GM21576 (cell line): ENCODE measurements around the gene SSB.
"Not testable (repeated sequence)": the region's sequence is repeated elsewhere in the genome, so short reads cannot be mapped to it uniquely, and the experiment has no call there.

Source experiments
- ATAC-seq: cut with Tn5 transposase; IDR thresholded peaks from one replicate; pipeline ENCODE4 v1.9.1; 2021; ENCODE audit warnings: mild to moderate bottlenecking, moderate library complexity; ENCODE audit not compliant: unreplicated experiment

SSB gene

DNA sequence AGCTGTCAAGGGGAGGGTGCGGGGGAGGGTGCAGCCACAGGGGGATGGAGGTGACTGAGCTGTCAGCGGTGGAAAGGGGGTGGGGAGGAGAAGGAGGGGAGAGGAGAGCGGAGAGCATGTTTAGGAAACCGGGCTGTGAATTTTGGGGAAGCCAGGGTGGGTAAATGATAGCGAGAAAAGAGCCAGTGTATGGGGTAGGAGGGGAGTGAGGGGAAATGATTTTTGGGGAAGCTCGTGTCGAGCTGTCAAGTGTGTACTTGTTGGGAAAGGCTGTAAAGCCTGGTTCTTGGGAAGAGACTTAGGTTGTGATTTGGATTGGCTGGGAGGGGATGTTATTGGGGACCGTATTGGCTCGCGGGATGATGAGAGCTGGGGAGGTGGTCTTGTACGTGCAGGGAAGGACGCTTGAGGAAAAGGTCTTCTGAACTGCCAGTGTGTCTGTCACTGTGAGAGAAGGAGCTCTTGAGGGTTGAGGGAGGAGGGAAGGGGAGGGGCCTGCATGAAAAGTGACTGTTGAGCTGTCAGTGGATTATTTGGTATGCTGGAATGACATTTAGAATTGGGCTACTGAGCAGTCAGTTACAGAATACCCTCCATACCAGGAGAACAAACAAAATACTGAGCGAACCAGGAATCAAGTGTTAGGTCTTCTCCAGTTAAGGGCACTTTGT is 29.6 kb downstream of the SSB start:
- ATAC-seq = no peak

DNA sequence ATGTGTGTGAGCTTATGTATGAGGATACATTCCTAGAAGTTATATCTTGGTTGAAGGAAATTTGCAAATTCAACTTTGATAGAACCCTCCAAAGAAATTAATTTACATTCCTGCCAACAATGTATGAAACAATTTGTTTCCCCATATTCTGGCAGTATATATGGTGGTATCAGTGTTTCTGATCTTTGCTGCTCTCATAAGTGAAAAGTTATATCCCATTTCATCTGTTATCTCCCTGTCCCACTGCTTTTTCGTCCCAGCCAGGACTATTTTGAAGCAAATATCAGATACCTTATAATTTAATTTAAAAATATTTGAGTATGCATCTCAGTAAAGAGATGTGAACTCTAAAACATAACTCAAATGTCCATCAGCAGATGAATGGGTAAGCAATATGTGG is 35.7 kb downstream of the SSB start:
- no peak for ATAC-seq

DNA sequence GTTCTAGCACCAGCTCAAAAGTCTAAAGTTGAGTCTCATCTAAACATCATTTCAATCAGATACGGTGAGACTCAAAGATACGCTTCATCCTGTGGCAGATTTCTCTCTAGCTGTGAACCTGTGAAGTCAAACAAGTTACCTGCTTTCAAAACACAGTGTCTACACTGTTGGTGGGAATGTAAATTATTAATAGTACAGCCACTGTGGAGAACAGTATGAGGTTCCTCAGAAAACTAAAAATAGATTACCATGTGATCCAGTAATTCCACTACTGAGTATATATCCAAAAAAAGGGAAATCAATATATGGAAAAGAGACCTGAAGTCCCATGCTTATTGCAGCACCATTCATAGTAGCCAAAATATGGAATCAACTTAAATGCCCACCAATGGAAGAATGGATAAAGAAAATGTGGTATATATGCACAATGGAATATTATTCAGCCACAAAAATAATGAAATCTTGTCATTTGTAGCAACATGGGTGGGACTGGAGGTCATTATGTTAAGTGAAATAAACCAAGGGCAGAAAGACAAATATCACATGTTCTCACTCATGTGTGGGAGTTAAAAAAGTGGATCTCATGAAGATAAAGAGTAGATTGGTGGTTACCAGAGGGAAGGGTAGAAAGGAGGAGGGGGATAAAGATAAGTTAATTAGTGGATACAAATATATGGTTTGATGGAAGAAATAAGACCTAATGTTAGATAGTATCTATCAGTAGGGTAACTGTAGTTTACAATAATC is 40.2 kb downstream of the SSB start:
- ATAC-seq = no peak

DNA sequence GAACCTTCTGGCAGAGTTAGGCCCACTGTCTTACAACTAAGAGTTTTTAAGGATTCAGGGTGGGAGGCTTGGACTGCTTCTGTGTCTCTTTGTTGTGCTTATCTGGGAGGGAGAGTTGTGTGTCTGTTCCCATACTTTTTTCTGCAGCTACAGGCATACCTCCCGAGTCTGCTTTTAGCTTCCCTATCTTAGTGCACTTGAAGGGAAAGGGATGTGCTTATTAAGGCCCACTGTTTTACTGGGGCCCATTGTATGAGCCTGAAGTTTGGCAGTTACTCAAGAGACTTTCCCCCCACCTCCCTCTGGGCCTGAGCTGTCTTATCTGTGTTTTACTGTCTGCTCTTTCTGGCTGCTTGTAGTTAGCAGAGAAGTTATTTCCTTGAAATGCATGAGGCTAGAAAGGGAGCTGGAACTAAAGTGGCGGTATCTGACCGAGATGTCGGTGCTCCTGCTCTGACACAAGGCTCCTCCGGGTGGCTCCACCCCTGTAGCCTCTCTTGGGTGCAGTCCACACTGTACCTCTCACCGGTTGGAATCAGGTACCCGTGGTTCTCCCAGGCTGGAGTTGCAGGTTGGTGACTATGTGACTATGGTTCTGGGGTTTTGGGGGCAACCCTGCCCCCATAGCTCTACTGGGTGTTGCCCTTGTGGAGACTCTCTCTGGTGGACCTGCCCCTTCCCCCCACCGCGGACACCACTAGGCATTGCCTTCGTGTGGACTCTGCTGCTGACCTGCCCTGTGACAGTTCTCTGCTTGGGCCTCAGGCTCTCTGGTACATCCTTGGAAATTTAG is 41.5 kb downstream of the SSB start:
- no peak for ATAC-seq

DNA sequence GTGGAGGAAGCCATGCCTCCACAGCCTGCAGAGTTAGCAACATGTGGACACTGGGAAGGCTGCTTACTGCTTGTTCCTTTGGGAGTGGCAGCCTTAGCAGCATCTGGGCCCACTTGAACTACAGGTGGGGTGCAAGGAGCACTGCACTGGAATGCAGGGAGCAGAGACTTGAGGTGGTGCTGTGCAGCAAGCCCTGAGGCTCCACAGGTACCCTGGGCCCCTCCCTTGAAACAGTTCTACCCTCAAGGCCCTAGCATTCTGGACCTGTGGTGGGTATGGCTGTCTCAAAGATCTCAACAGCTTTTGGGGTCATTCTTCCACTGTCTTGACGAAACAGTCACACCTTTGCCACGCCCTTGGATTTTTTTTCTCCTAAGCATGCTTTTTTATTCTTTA is 42.1 kb downstream of the SSB start:
- ATAC-seq = no peak

DNA sequence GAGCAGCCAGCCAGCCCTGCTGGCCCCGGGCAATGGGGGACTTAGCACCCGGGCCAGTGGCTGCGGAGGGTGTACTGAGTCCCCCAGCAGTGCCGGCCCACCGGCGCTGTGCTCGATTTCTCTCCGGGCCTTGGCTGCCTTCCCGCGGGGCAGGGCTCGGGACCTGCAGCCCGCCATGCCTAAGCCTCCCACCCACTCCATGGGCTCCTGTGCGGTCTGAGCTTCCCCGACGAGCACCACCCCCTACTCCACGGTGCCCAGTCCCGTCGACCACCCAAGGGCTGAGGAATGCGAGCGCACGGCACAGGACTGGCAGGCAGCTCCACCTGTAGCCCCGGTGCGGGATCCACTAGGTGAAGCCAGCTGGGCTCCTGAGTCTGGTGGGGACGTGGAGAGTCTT is 43.0 kb downstream of the SSB start:
- not testable (repeated sequence) for ATAC-seq

DNA sequence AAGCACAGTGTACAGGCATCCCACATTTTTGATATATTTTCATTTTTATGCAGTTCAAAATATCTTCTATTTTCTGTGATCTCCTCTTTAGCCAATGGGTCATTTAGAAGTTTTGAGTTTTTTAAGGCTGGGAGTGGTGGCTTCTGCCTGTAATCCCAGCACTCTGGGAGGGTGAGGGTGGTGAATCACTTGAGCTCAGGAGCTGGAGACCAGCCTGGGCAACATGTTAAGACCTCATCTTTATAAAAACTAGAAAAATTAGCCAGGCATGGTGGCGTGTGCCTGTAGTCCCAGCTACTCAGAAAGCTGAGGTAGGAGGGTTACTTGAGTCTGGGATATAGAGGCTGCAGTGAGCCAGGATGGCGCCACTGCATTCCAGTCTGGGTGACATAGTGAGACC is 46.3 kb downstream of the SSB start:
- no peak for ATAC-seq

DNA sequence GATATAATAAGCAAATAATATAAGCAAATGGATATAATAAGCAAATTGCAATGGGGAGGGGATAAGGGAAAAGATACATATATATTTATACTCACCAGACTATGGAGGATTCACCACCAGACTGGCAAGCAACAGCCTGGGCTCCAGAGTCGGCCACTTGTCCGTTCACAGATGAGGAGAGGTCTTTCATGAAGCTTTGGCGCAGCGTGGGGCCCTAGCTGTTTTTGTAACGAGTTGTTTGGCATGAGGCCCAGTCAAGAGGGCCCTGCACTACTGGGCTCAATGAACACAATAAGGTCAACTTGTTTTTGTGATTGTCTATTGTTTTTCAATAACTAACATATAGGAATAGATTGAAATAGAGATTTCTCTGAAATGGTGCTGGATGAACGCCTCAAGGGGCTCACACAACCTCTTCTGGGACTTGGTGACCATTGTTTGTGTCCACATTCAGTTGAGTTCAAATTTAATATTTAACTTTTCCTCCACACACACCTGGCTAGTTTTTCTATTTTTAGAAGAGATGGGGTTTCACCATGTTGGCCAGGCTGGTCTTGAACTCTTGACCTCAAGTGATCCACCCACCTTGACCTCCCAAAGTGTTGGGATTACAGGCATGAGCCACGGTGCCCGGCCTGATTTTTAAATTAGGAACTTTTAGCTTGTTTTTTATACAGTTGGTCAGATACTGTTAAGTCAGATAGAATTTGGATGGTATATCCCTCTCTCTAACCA is 50.5 kb downstream of the SSB start:
- not testable (repeated sequence) for ATAC-seq

DNA sequence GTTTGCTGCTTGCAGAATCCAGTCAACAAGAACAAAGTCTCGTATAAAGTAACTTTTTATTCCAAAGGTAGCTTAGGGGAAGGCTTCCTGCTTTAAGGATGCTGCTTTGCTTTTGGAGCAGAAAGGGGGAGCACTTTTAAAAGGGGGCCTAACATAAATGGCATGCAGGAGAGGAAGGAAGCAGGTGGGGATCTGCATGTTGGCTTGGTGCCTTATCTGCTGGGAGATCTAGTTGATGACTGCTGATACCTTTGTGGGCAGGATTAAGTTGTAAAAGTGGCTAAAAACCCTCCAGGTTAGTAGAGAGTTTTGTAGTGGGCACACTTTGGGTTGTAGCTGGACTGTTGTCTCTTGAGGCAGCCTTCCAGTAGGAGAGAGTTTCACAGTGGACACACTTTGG is 51.0 kb downstream of the SSB start:
- ATAC-seq = no peak

DNA sequence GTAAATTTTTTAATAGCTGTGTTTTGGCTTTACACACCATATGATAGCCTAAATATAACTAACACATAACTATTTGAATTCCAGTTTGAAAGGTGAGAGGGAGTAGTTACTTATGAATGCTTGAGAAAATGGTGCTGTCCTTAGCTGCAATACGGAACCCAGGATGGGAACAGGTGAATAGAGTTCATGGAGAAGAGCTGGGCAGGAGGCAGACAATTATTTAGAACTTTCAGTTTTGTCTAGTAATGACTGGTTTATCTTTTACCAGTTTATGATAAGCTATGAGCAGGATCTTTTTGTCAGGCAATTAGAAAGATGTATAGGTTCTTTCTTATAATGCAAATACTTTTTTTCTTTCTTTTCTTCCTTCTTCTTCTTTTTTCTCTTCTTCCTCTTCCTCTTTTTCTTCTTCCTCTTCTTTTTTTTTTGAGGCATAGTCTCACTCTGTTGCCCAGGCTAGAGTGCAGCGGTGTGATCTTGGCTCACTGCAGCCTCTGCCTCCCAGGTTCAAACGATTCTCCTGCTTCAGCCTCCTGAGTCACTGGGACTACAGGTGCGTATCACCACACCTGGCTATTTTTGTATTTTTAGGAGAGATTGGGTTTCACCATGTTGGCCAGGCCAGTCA is 54.5 kb downstream of the SSB start:
- no peak for ATAC-seq

DNA sequence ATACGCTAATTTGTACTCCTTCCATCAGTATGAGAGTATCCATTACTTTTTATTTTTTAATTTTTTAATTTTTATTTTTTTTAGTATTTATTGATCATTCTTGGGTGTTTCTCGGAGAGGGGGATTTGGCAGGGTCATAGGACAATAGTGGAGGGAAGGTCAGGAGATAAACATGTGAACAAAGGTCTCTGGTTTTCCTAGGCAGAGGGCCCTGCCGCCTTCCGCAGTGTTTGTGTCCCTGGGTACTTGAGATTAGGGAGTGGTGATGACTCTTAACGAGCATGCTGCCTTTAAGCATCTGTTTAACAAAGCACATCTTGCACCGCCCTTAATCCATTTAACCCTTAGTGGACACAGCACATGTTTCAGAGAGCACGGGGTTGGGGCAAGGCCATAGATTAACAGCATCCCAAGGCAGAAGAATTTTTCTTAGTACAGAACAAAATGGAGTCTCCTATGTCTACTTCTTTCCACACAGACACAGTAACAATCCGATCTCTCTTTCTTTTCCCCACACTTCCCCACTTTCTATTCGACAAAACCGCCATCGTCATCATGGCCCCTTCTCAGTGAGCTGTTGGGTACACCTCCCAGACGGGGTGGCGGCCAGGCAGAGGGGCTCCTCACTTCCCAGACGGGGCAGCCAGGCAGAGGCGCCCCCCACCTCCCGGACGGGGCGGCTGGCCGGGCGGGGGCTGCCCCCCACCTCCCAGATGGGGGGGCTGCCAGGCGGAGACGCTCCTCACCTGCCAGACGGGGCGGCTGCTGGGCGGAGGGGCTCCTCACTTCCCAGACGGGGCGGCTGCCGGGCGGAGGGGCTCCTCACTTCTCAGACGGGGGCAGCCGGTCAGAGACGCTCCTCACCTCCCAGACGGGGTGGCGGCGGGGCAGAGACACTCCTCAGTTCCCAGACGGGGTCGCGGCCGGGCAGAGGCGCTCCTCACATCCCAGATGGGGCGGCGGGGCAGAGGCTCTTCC is 56.9 kb downstream of the SSB start:
- not testable (repeated sequence) for ATAC-seq

DNA sequence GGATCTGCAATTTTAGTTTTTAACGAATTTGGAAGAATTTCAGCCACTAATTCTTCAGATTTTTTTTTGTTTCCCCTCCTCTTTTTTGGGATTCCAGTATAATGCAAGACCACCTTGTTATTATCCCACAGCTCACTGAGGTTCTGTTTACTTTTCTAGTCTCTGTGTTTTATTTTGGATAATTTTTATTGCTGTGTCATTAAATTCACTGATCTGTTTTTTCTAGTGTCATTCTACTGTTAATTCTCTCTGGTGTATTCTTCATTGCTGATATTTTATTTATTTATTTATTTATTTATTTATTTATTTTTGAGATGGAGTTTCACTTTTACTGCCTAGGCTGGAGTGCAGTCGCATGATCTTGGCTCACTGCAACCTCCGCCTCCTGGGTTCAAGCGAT is 60.8 kb downstream of the SSB start:
- ATAC-seq = no peak

DNA sequence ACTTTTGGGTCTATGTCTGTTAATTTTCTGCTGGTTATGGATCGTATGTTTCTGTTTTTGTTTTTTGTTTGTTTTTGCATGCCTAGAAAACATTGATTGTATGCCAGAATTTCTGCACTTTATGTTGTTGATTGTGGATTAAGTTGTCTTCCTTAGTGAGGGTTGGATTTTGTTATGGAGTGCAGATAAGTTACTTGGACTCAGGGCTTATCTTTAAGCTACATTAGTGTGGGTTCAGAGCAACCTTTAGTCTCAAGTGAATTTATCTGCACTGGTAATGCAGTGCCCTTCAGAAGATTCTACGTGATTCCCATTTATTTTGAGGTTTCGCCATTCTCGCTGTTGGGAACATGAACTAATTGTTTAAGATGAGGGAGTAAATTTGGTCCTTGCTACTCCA is 61.5 kb downstream of the SSB start:
- ATAC-seq = no peak
